GM23248 (cell line): Measurements from ENCODE around the gene CNIH2. TPM values are rescaled to one million over a fixed set of nuclear protein-coding genes. Genes with fewer than 3 reads are reported as not detected.

Experiments
- DNase-seq: peaks from one replicate; pipeline ENCODE4 v3.0.0-alpha.2; 2015
- H2AFZ ChIP-seq: fragments of 200-600 bp; sonication (generic); 2 replicates; pipeline ENCODE4 v1.6.1; 2016; ENCODE audit warnings: antibody characterized with exemption
- H3F3A ChIP-seq: fragments of 200-600 bp; sonication (generic); 2 replicates; pipeline ENCODE4 v1.6.1; 2016; ENCODE audit warnings: mild to moderate bottlenecking, antibody characterized with exemption, mixed run types; ENCODE audit not compliant: insufficient read depth
- H3K27ac ChIP-seq: fragments of 200-600 bp; sonication (generic); 2 replicates; pipeline ENCODE4 v1.5.1; 2016; ENCODE audit warnings: mild to moderate bottlenecking
- H3K27me3 ChIP-seq: fragments of 200-600 bp; sonication (generic); replicated peaks from 2 replicates; pipeline ENCODE4 v1.6.1; 2016; ENCODE audit warnings: mild to moderate bottlenecking; ENCODE audit not compliant: insufficient read depth
- H3K36me3 ChIP-seq: fragments of 200-600 bp; sonication (generic); 2 replicates; pipeline ENCODE4 v1.6.1; 2016; ENCODE audit warnings: low read depth, mild to moderate bottlenecking
- H3K4me1 ChIP-seq: fragments of 200-600 bp; sonication (generic); 2 replicates; pipeline ENCODE4 v1.6.1; 2016; ENCODE audit warnings: mild to moderate bottlenecking; ENCODE audit not compliant: insufficient read depth
- H3K4me2 ChIP-seq: fragments of 200-600 bp; sonication (generic); one replicate; pipeline ENCODE4 v1.6.1; 2016; ENCODE audit warnings: mild to moderate bottlenecking; ENCODE audit not compliant: unreplicated experiment
- H3K4me3 ChIP-seq: fragments of 200-600 bp; sonication (generic); 2 replicates; pipeline ENCODE4 v1.5.1; 2016; ENCODE audit warnings: mild to moderate bottlenecking
- H3K79me2 ChIP-seq: fragments of 200-600 bp; sonication (generic); 2 replicates; pipeline ENCODE4 v1.6.1; 2016; ENCODE audit warnings: mild to moderate bottlenecking; ENCODE audit not compliant: insufficient read depth
- H3K9ac ChIP-seq: fragments of 200-600 bp; sonication (generic); 2 replicates; pipeline ENCODE4 v1.6.1; 2016; ENCODE audit warnings: mild to moderate bottlenecking
- H3K9me2 ChIP-seq: fragments of 200-600 bp; sonication (generic); 2 replicates; pipeline ENCODE4 v1.6.1; 2016; ENCODE audit warnings: mixed run types, mild to moderate bottlenecking, moderate library complexity; ENCODE audit not compliant: insufficient read depth
- H3K9me3 ChIP-seq: fragments of 200-600 bp; sonication (generic); one replicate; pipeline ENCODE4 v1.6.1; 2017; ENCODE audit warnings: low read depth
- H4K20me1 ChIP-seq: fragments of 200-600 bp; sonication (generic); 2 replicates; pipeline ENCODE4 v1.6.0; 2016; ENCODE audit not compliant: insufficient read depth
- EZH2 ChIP-seq: fragments of 200-600 bp; sonication (generic); IDR thresholded peaks from 2 replicates; pipeline ENCODE4 v1.6.1; 2018; ENCODE audit warnings: antibody characterized with exemption, mild to moderate bottlenecking; ENCODE audit not compliant: insufficient read depth, poor library complexity, severe bottlenecking
- EZH2phosphoT487 ChIP-seq: fragments of 200-600 bp; sonication (generic); IDR thresholded peaks from 2 replicates; pipeline ENCODE4 v1.6.1; 2018; ENCODE audit warnings: antibody characterized with exemption, moderate library complexity, mild to moderate bottlenecking, low read depth; ENCODE audit not compliant: insufficient read depth
- WGBS, 2 experiments: methylation state at CpG; one replicate each; pipeline ENCODE4 v1.1.6; 2015 to 2017; ENCODE audit warnings: low lambda C conversion rate in 2 of 2, low coverage in 1 of 2; ENCODE audit errors: missing lambda C conversion rate in 2 of 2; 5-methylcytosine and 5-hydroxymethylcytosine counted together
- in situ Hi-C: fragments of 300-500 bp; cut with MboI; formaldehyde crosslinking; loops from 2 replicates; pipeline ENCODE4 v1.15.0; 2020
- polyA plus RNA-seq: library from polyadenylated mRNA; unstranded; fragments of >200 nt; fragmentation: Nextera tagmentation; extraction: Ambion mirVana; gene quantifications from 2 replicates; pipeline ENCODE4 v1.2.1, GENCODE V29; 2016
- total RNA-seq: library from RNA; depleted of rRNA; stranded (reverse); fragments of >200 nt; shearing (Covaris generic); gene quantifications from 2 replicates; pipeline ENCODE4 v1.2.3, GENCODE V29; 2014

CNIH2 gene
- total and polyA plus RNA-seq, 2 experiments from 2014 or later, result 0.50 to 1.4 TPM

- peak overlapping the region; percentile 96 for H3K4me3 ChIP-seq
- H3K36me3 ChIP-seq, result peaks cover 10% of the 10 kb centered on the region; the same call in 1 of the 2 replicates
- H4K20me1 ChIP-seq, result 0 out of 2 replicates have a peak, but pooled peaks cover 7% of the 10 kb centered on the region
- H3K4me2 ChIP-seq, result peak overlapping the region; percentile 94
- 1 to 2% methylated on average over 32 of the region's 32 CpGs for WGBS, 2 experiments
- TF ChIP-seq EZH2phosphoT487, result no peak
- H3F3A ChIP-seq, result no peaks in the 10 kb centered on the region
- 0 out of 2 replicates have a peak, but pooled peaks cover 7% of the 10 kb centered on the region for H3K4me1 ChIP-seq
- H3K9ac ChIP-seq, result peak overlapping the region; percentile 89
- H3K27me3 ChIP-seq, result no peaks in the 10 kb centered on the region
- in situ Hi-C loops, result no loop called here
- H3K9me2 ChIP-seq, result no peaks in the 10 kb centered on the region
- H3K79me2 ChIP-seq, result peaks cover 44% of the 10 kb centered on the region
- H2AFZ ChIP-seq, result no peak overlapping the region; the same call in 1 of the 2 replicates
- H3K9me3 ChIP-seq, result no peaks in the 10 kb centered on the region
- DNase-seq, result peak; percentile 62
- H3K27ac ChIP-seq, result peak overlapping the region; percentile 91
Measured at GRCh38 chr11:66268952-66269905, 8.7 kb upstream of the CNIH2 start.

- no peak overlapping the region for H3K4me2 ChIP-seq
- peaks cover 10% of the 10 kb centered on the region; the same call in 1 of the 2 replicates for H3K36me3 ChIP-seq
- H3K79me2 ChIP-seq, result peaks cover 44% of the 10 kb centered on the region
- H3F3A ChIP-seq, result no peaks in the 10 kb centered on the region
- no peak overlapping the region for H3K27ac ChIP-seq
- H3K4me3 ChIP-seq, result no peak overlapping the region
- no peak for TF ChIP-seq EZH2phosphoT487
- no peak for TF ChIP-seq EZH2
- H3K9me3 ChIP-seq, result no peaks in the 10 kb centered on the region
- H3K9ac ChIP-seq, result no peak overlapping the region
- H3K4me1 ChIP-seq, result 0 out of 2 replicates have a peak, but pooled peaks cover 7% of the 10 kb centered on the region
- H2AFZ ChIP-seq, result no peak overlapping the region
- 86% methylated on average over 7 of the region's 7 CpGs for WGBS, 2 experiments
- no peak for DNase-seq
- H4K20me1 ChIP-seq, result 0 out of 2 replicates have a peak, but pooled peaks cover 7% of the 10 kb centered on the region
- H3K27me3 ChIP-seq, result no peaks in the 10 kb centered on the region
- H3K9me2 ChIP-seq, result no peaks in the 10 kb centered on the region
- in situ Hi-C loops, result no loop called here
Measured at GRCh38 chr11:66271816-66272215, 6.2 kb upstream of the CNIH2 start.

GRCh38 chr11:66272596-66272995 lies 5.4 kb upstream of the CNIH2 start:
- H3K4me1 ChIP-seq, result 0 out of 2 replicates have a peak, but pooled peaks cover 7% of the 10 kb centered on the region
- peaks cover 44% of the 10 kb centered on the region for H3K79me2 ChIP-seq
- 0 out of 2 replicates have a peak, but pooled peaks cover 7% of the 10 kb centered on the region for H4K20me1 ChIP-seq
- 91 to 93% methylated on average over 2 of the region's 2 CpGs for WGBS, 2 experiments
- no peak overlapping the region for H3K9ac ChIP-seq
- peaks cover 10% of the 10 kb centered on the region; the same call in 1 of the 2 replicates for H3K36me3 ChIP-seq
- no peaks in the 10 kb centered on the region for H3K9me2 ChIP-seq
- TF ChIP-seq EZH2phosphoT487, result no peak
- TF ChIP-seq EZH2, result no peak
- H3K27me3 ChIP-seq, result no peaks in the 10 kb centered on the region
- H3K27ac ChIP-seq, result no peak overlapping the region
- in situ Hi-C loops, result no loop called here
- H3K9me3 ChIP-seq, result no peaks in the 10 kb centered on the region
- no peaks in the 10 kb centered on the region for H3F3A ChIP-seq
- no peak overlapping the region for H3K4me2 ChIP-seq
- no peak overlapping the region for H2AFZ ChIP-seq
- DNase-seq, result no peak
- no peak overlapping the region for H3K4me3 ChIP-seq

- H3K27ac ChIP-seq, result no peak overlapping the region
- H2AFZ ChIP-seq, result no peak overlapping the region
- H3K36me3 ChIP-seq, result peaks cover 10% of the 10 kb centered on the region; the same call in 1 of the 2 replicates
- H3F3A ChIP-seq, result no peaks in the 10 kb centered on the region
- no peak for DNase-seq
- H3K79me2 ChIP-seq, result peaks cover 38% of the 10 kb centered on the region
- H3K27me3 ChIP-seq, result no peaks in the 10 kb centered on the region
- 0 out of 2 replicates have a peak, but pooled peaks cover 7% of the 10 kb centered on the region for H3K4me1 ChIP-seq
- no peak for TF ChIP-seq EZH2
- H3K9me2 ChIP-seq, result no peaks in the 10 kb centered on the region
- in situ Hi-C loops, result no loop called here
- no peak overlapping the region for H3K4me3 ChIP-seq
- WGBS, 2 experiments, result 42 to 43% methylated on average over 1 of the region's 1 CpG
- H3K4me2 ChIP-seq, result no peak overlapping the region
- H3K9me3 ChIP-seq, result no peaks in the 10 kb centered on the region
- 0 out of 2 replicates have a peak, but pooled peaks cover 7% of the 10 kb centered on the region for H4K20me1 ChIP-seq
- H3K9ac ChIP-seq, result no peak overlapping the region
Measured at GRCh38 chr11:66274219-66274618, 3.8 kb upstream of the CNIH2 start.
